ENCODE results near the gene MLST8.

GRCh38 chr16:2171601-2172178, 33.6 kb upstream of the MLST8 start:
- TF ChIP-seq, protein P1, sequence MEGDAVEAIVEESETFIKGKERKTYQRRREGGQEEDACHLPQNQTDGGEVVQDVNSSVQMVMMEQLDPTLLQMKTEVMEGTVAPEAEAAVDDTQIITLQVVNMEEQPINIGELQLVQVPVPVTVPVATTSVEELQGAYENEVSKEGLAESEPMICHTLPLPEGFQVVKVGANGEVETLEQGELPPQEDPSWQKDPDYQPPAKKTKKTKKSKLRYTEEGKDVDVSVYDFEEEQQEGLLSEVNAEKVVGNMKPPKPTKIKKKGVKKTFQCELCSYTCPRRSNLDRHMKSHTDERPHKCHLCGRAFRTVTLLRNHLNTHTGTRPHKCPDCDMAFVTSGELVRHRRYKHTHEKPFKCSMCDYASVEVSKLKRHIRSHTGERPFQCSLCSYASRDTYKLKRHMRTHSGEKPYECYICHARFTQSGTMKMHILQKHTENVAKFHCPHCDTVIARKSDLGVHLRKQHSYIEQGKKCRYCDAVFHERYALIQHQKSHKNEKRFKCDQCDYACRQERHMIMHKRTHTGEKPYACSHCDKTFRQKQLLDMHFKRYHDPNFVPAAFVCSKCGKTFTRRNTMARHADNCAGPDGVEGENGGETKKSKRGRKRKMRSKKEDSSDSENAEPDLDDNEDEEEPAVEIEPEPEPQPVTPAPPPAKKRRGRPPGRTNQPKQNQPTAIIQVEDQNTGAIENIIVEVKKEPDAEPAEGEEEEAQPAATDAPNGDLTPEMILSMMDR (IDR thresholded peaks at IDR 0.05), result no peak
- TF ChIP-seq POLR2A (IDR thresholded peaks at IDR 0.05), result no peak

All from uterus (tissue), 2 donors.